DND-41 (cell line): ENCODE measurements around the gene SRRT.
A peak's percentile ranks its signal among the peaks of the same experiment; 100 is the strongest.

Experiments
- ATAC-seq: fragments of 200-7000 bp; cut with Tn5 transposase; 3 replicates; pipeline ENCODE4 v1.9.1; 2021; ENCODE audit warnings: low read depth; ENCODE audit not compliant: insufficient read depth
- DNase-seq: peaks from one replicate; pipeline ENCODE4 v3.0.0-alpha.2; 2020
- H2AFZ ChIP-seq: 2 replicates; pipeline ENCODE4 v1.6.0; 2012; ENCODE audit warnings: low read depth, low read length
- H3K27ac ChIP-seq: 2 replicates; pipeline ENCODE4 v1.5.1; 2012; ENCODE audit warnings: low read length, inconsistent platforms
- H3K27me3 ChIP-seq: fragments of 200-600 bp; sonication (generic); 2 replicates; pipeline ENCODE4 v1.6.0; 2012; ENCODE audit warnings: low read length, mild to moderate bottlenecking, inconsistent platforms; ENCODE audit not compliant: insufficient read depth, poor library complexity
- H3K36me3 ChIP-seq: 2 replicates; pipeline ENCODE4 v1.5.1; 2012; ENCODE audit warnings: low read length, inconsistent platforms; ENCODE audit not compliant: insufficient read depth
- H3K4me1 ChIP-seq: 2 replicates; pipeline ENCODE4 v1.5.1; 2012; ENCODE audit warnings: mild to moderate bottlenecking, low read length; ENCODE audit not compliant: insufficient read depth
- H3K4me2 ChIP-seq: 2 replicates; pipeline ENCODE4 v1.6.0; 2012; ENCODE audit warnings: mild to moderate bottlenecking, moderate library complexity, low read length, inconsistent platforms; ENCODE audit not compliant: insufficient read depth
- H3K4me3 ChIP-seq, 2 experiments: fragments of 200-600 bp in 1 of 2; shearing (Covaris generic) in 1 of 2; 2 replicates each; pipeline ENCODE4 v1.5.1; 2012 to 2016; ENCODE audit warnings: inconsistent platforms in 2 of 2, low read length in 2 of 2, mild to moderate bottlenecking in 2 of 2, low read depth in 1 of 2, moderate library complexity in 1 of 2
- H3K79me2 ChIP-seq: 2 replicates; pipeline ENCODE4 v1.6.0; 2012; ENCODE audit warnings: low read length, inconsistent platforms; ENCODE audit not compliant: insufficient read depth
- H3K9ac ChIP-seq: 2 replicates; pipeline ENCODE4 v1.6.0; 2012; ENCODE audit warnings: low read depth, mild to moderate bottlenecking, inconsistent platforms, low read length, moderate library complexity
- H3K9me3 ChIP-seq: 2 replicates; pipeline ENCODE4 v1.5.1; 2012; ENCODE audit warnings: low read length, moderate library complexity, mild to moderate bottlenecking, inconsistent platforms; ENCODE audit not compliant: insufficient read depth, severe bottlenecking
- H4K20me1 ChIP-seq: 2 replicates; pipeline ENCODE4 v1.6.0; 2012; ENCODE audit warnings: low read length; ENCODE audit not compliant: insufficient read depth
- EZH2 ChIP-seq: IDR thresholded peaks from 3 replicates; pipeline ENCODE4 v1.6.1; 2012; ENCODE audit warnings: borderline replicate concordance, low read depth, mild to moderate bottlenecking, moderate library complexity, low read length, inconsistent platforms; ENCODE audit not compliant: severe bottlenecking
- TF ChIP-seq, protein P1 (sequence below): IDR thresholded peaks from 2 replicates; pipeline ENCODE4 v1.5.1; 2012; ENCODE audit warnings: borderline replicate concordance, low read length, moderate library complexity, mild to moderate bottlenecking; ENCODE audit not compliant: poor library complexity, severe bottlenecking; ENCODE audit errors: extremely low read depth

SRRT gene

DNA sequence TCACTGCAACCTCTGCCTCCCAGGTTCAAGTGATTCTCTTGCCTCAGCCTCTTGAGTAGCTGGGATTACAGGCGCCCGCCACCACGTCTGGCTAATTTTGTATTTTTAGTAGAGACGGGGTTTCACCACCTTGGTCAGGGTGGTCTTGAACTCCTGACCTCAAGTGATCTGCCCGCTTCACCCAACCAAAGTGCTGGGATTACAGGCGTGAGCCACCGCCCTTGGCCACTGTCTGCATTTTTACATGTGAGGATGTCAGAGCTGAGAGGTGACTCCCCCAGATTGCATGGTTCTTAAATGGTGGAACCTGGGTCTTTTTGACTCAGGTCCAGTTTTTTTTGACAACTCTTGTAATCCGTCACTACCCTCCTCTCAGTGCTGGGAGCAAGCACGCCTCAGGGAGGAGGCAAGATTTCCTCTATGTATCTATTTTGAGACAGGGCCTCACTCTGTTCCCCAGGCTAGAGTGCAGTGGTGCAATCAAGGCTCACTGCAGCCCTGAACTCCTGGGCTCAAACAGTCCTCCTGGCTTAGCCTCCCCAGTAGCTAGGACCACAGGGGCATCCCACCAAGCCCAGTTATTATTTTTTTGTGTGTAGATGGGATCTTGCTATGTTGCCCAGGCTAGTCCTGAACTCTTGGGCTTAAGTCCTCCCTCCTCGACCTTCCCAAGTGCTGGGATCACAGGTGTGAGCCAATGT lies 1.2 kb upstream of the SRRT start:
- H4K20me1 ChIP-seq: peaks cover 33% of the 10 kb centered on the region
- H3K27ac ChIP-seq: peak overlapping the region; percentile 100
- peak overlapping the region; percentile 73 for H2AFZ ChIP-seq
- H3K27me3 ChIP-seq: no peaks in the 10 kb centered on the region
- peaks cover 61% of the 10 kb centered on the region for H3K79me2 ChIP-seq
- peak overlapping the region; percentile 83 for H3K9ac ChIP-seq
- peak overlapping the region; percentile 68 for H3K4me2 ChIP-seq
- H3K4me3 ChIP-seq: peak overlapping the region; percentile 25 to 99
- ATAC-seq (no peak), DNase-seq (no peak)
- TF ChIP-seq, protein P1, sequence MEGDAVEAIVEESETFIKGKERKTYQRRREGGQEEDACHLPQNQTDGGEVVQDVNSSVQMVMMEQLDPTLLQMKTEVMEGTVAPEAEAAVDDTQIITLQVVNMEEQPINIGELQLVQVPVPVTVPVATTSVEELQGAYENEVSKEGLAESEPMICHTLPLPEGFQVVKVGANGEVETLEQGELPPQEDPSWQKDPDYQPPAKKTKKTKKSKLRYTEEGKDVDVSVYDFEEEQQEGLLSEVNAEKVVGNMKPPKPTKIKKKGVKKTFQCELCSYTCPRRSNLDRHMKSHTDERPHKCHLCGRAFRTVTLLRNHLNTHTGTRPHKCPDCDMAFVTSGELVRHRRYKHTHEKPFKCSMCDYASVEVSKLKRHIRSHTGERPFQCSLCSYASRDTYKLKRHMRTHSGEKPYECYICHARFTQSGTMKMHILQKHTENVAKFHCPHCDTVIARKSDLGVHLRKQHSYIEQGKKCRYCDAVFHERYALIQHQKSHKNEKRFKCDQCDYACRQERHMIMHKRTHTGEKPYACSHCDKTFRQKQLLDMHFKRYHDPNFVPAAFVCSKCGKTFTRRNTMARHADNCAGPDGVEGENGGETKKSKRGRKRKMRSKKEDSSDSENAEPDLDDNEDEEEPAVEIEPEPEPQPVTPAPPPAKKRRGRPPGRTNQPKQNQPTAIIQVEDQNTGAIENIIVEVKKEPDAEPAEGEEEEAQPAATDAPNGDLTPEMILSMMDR: no peak
- no peak for TF ChIP-seq EZH2
- peaks cover 46% of the 10 kb centered on the region for H3K4me1 ChIP-seq
- H3K36me3 ChIP-seq: peaks cover 80% of the 10 kb centered on the region
- H3K9me3 ChIP-seq: no peaks in the 10 kb centered on the region

DNA sequence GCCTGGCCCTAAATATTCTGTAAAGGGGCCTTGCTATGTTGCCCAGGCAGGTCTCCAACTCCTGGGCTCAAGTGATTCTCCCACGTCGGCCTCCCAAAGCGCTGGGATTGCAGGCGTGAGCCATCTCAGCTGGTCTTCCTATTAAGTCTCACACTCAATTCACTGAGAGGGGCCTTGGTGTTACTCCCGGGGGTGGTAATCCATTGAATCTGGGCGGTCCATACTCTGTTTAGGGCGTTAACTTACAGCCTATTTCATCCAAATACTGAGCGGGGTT lies 665 bp upstream of the SRRT start:
- TF ChIP-seq, protein P1: no peak
- TF ChIP-seq EZH2: no peak
- peak overlapping the region; percentile 73 for H2AFZ ChIP-seq
- no peak for DNase-seq

DNA sequence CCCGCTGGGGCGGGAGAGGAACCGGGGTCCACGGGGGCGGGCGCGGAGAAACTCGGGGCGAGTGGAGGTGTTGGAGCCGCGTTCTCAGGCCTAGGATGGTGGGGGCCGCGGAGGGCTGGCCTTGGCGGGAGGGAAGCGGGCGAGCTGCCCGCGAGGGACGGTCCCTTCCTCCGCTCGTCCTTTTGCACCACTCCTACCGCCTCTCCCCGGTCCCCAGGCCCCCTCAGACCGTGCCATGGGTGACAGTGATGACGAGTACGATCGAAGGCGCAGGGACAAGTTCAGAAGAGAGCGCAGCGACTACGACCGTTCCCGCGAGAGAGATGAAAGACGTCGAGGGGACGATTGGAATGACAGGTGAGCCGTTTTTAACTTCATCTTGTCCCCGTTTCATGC lies 451 bp downstream of the SRRT start:
- H3K4me3 ChIP-seq: peak overlapping the region; percentile 99
- peaks cover 66% of the 10 kb centered on the region for H3K79me2 ChIP-seq
- H3K4me1 ChIP-seq: peaks cover 52% of the 10 kb centered on the region
- peaks cover 43% of the 10 kb centered on the region for H4K20me1 ChIP-seq
- peak overlapping the region; percentile 92 for H3K4me2 ChIP-seq
- H3K9me3 ChIP-seq: no peaks in the 10 kb centered on the region
- peak overlapping the region; percentile 100 for H3K27ac ChIP-seq
- no peaks in the 10 kb centered on the region for H3K27me3 ChIP-seq
- TF ChIP-seq, protein P1: no peak
- TF ChIP-seq EZH2: no peak
- H2AFZ ChIP-seq: peak overlapping the region; percentile 85
- DNase-seq (peak; percentile 52), ATAC-seq (peak; percentile 43)
- H3K9ac ChIP-seq: peak overlapping the region; percentile 83
- H3K36me3 ChIP-seq: peaks cover 85% of the 10 kb centered on the region

More for the DNA sequence above, 665 bp upstream of the SRRT start:
- peaks cover 46% of the 10 kb centered on the region for H3K4me1 ChIP-seq
- no peaks in the 10 kb centered on the region for H3K27me3 ChIP-seq
- H3K9me3 ChIP-seq: no peaks in the 10 kb centered on the region
- H3K9ac ChIP-seq: peak overlapping the region; percentile 83
- H3K27ac ChIP-seq: peak overlapping the region; percentile 100
- ATAC-seq: peak; percentile 8; the same call in 2 of the 3 replicates
- peaks cover 35% of the 10 kb centered on the region for H4K20me1 ChIP-seq
- peaks cover 61% of the 10 kb centered on the region for H3K79me2 ChIP-seq
- peak overlapping the region; percentile 68 for H3K4me2 ChIP-seq
- H3K36me3 ChIP-seq: peaks cover 81% of the 10 kb centered on the region
- H3K4me3 ChIP-seq: peak overlapping the region; percentile 25 to 99

DNA sequence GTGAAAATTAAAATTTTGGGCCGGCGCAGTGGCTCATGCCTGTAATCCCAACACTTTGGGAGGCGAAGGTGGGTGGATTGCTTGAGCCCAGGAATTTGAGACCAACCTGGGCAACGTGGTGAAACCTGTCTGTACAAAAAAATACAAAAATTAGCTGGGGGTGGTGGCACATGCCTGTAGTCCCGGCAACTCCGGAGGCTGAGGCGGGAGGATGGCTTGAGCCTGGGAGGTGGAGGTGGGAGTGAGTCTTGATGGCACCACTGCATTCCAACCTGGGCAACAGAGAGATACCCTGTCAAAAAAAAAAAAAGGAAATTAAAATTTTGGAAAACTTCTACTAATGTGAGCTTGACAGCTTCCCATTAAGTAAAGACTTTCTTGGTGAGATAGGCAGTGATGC lies 3.1 kb downstream of the SRRT start:
- Histone ChIP-seq H4K20me1 (peaks cover 66% of the 10 kb centered on the region), H3K27me3 (no peaks in the 10 kb centered on the region), H3K9me3 (no peaks in the 10 kb centered on the region), H3K9ac (peak overlapping the region; percentile 22), H3K4me2 (peak overlapping the region; percentile 92; the same call in 1 of the 2 replicates), H3K4me1 (peaks cover 52% of the 10 kb centered on the region), H3K27ac (no peak overlapping the region), H3K4me3 (no peak overlapping the region), H2AFZ (no peak overlapping the region), H3K36me3 (peaks cover 87% of the 10 kb centered on the region), H3K79me2 (peaks cover 83% of the 10 kb centered on the region)
- ATAC-seq (no peak), DNase-seq (no peak)
- TF ChIP-seq, protein P1: no peak
- no peak for TF ChIP-seq EZH2
